Measurements from ENCODE around the gene FAM83D.

The FAM83D gene

GRCh38 chr20:38902601-38903000 is 23.6 kb upstream of the FAM83D start:
- Mint-ChIP-seq H3K4me1 (peaks cover 16% of the 10 kb centered on the region), H3K9me3 (peaks cover 6% of the 10 kb centered on the region), H3K27me3 (no peaks in the 10 kb centered on the region), H3K4me3 (no peak overlapping the region), H3K27ac (ENCODE audit: low read depth) (no peak overlapping the region), H3K36me3 (ENCODE audit: insufficient read depth) (peaks cover 74% of the 10 kb centered on the region)
- DNase-seq (ENCODE audit: low spot score in 2 of 2) (no peak), ATAC-seq (replicated peaks; ENCODE audit: extremely low read depth, poor library complexity, severe bottlenecking) (no peak)

- no peak overlapping the region for H3K4me3 Mint-ChIP-seq
- H3K36me3 Mint-ChIP-seq (ENCODE audit: insufficient read depth): peaks cover 78% of the 10 kb centered on the region
- DNase-seq (ENCODE audit: low spot score in 2 of 2) (no peak), ATAC-seq (replicated peaks; ENCODE audit: extremely low read depth, poor library complexity, severe bottlenecking) (no peak)
- H3K4me1 Mint-ChIP-seq: peaks cover 20% of the 10 kb centered on the region
- H3K9me3 Mint-ChIP-seq: peaks cover 6% of the 10 kb centered on the region
- H3K27ac Mint-ChIP-seq (ENCODE audit: low read depth): peak overlapping the region; percentile 24
- H3K27me3 Mint-ChIP-seq: no peaks in the 10 kb centered on the region
Observed at GRCh38 chr20:38903335-38903734, 22.9 kb upstream of the FAM83D start.

GRCh38 chr20:38905375-38905774 is 20.8 kb upstream of the FAM83D start:
- Mint-ChIP-seq H3K4me1 (peaks cover 26% of the 10 kb centered on the region), H3K36me3 (ENCODE audit: insufficient read depth) (peaks cover 82% of the 10 kb centered on the region), H3K4me3 (no peak overlapping the region), H3K27ac (ENCODE audit: low read depth) (no peak overlapping the region), H3K9me3 (peaks cover 6% of the 10 kb centered on the region), H3K27me3 (no peaks in the 10 kb centered on the region)
- DNase-seq (ENCODE audit: low spot score in 2 of 2) (no peak), ATAC-seq (replicated peaks; ENCODE audit: extremely low read depth, poor library complexity, severe bottlenecking) (no peak)

- DNase-seq (ENCODE audit: low spot score in 2 of 2) (no peak), ATAC-seq (replicated peaks; ENCODE audit: extremely low read depth, poor library complexity, severe bottlenecking) (no peak)
- peak overlapping the region; percentile 79 for H3K27ac Mint-ChIP-seq (ENCODE audit: low read depth)
- peaks cover 21% of the 10 kb centered on the region for H3K4me1 Mint-ChIP-seq
- H3K4me3 Mint-ChIP-seq: no peak overlapping the region
- peaks cover 6% of the 10 kb centered on the region for H3K9me3 Mint-ChIP-seq
- no peaks in the 10 kb centered on the region for H3K27me3 Mint-ChIP-seq
- H3K36me3 Mint-ChIP-seq (ENCODE audit: insufficient read depth): peaks cover 81% of the 10 kb centered on the region
Observed at GRCh38 chr20:38907918-38908677, 18.1 kb upstream of the FAM83D start.

GRCh38 chr20:38915355-38915754 is 10.9 kb upstream of the FAM83D start:
- ATAC-seq (replicated peaks; ENCODE audit: extremely low read depth, poor library complexity, severe bottlenecking) (no peak), DNase-seq (ENCODE audit: low spot score in 2 of 2) (no peak)
- H3K4me3 Mint-ChIP-seq: no peak overlapping the region
- no peak overlapping the region for H3K27ac Mint-ChIP-seq (ENCODE audit: low read depth)
- no peaks in the 10 kb centered on the region for H3K9me3 Mint-ChIP-seq
- no peaks in the 10 kb centered on the region for H3K4me1 Mint-ChIP-seq
- no peaks in the 10 kb centered on the region for H3K27me3 Mint-ChIP-seq
- peaks cover 68% of the 10 kb centered on the region for H3K36me3 Mint-ChIP-seq (ENCODE audit: insufficient read depth)

GRCh38 chr20:38917657-38918056 is 8.6 kb upstream of the FAM83D start:
- peak overlapping the region; percentile 68 for H3K27ac Mint-ChIP-seq (ENCODE audit: low read depth)
- no peaks in the 10 kb centered on the region for H3K27me3 Mint-ChIP-seq
- no peaks in the 10 kb centered on the region for H3K4me1 Mint-ChIP-seq
- H3K4me3 Mint-ChIP-seq: no peak overlapping the region
- no peaks in the 10 kb centered on the region for H3K9me3 Mint-ChIP-seq
- ATAC-seq (replicated peaks; ENCODE audit: extremely low read depth, poor library complexity, severe bottlenecking) (no peak), DNase-seq (ENCODE audit: low spot score in 2 of 2) (no peak)
- peaks cover 50% of the 10 kb centered on the region for H3K36me3 Mint-ChIP-seq (ENCODE audit: insufficient read depth)

- DNase-seq (ENCODE audit: low spot score in 2 of 2) (no peak), ATAC-seq (replicated peaks; ENCODE audit: extremely low read depth, poor library complexity, severe bottlenecking) (no peak)
- Mint-ChIP-seq H3K27ac (ENCODE audit: low read depth) (no peak overlapping the region), H3K4me1 (no peaks in the 10 kb centered on the region), H3K27me3 (no peaks in the 10 kb centered on the region), H3K9me3 (no peaks in the 10 kb centered on the region), H3K4me3 (no peak overlapping the region), H3K36me3 (ENCODE audit: insufficient read depth) (peaks cover 47% of the 10 kb centered on the region)
Observed at GRCh38 chr20:38918172-38918571, 8.0 kb upstream of the FAM83D start.

- DNase-seq (ENCODE audit: low spot score in 2 of 2): no peak
Observed at GRCh38 chr20:38919683-38920082, 6.5 kb upstream of the FAM83D start.

GRCh38 chr20:38920411-38920810 is 5.8 kb upstream of the FAM83D start:
- Mint-ChIP-seq H3K4me1 (peaks cover 7% of the 10 kb centered on the region), H3K27me3 (no peaks in the 10 kb centered on the region), H3K4me3 (no peak overlapping the region), H3K9me3 (no peaks in the 10 kb centered on the region), H3K27ac (ENCODE audit: low read depth) (no peak overlapping the region), H3K36me3 (ENCODE audit: insufficient read depth) (peaks cover 32% of the 10 kb centered on the region)
- no peak for ATAC-seq (replicated peaks; ENCODE audit: extremely low read depth, poor library complexity, severe bottlenecking)
- no peak for DNase-seq (ENCODE audit: low spot score in 2 of 2)

More at GRCh38 chr20:38919683-38920082, 6.5 kb upstream of the FAM83D start:
- ATAC-seq (replicated peaks; ENCODE audit: extremely low read depth, poor library complexity, severe bottlenecking): no peak
- no peaks in the 10 kb centered on the region for H3K27me3 Mint-ChIP-seq
- H3K36me3 Mint-ChIP-seq (ENCODE audit: insufficient read depth): peaks cover 37% of the 10 kb centered on the region
- H3K27ac Mint-ChIP-seq (ENCODE audit: low read depth): no peak overlapping the region
- H3K9me3 Mint-ChIP-seq: no peaks in the 10 kb centered on the region
- no peak overlapping the region for H3K4me3 Mint-ChIP-seq
- no peaks in the 10 kb centered on the region for H3K4me1 Mint-ChIP-seq

- H3K27me3 Mint-ChIP-seq: no peaks in the 10 kb centered on the region
- ATAC-seq (replicated peaks; ENCODE audit: extremely low read depth, poor library complexity, severe bottlenecking): no peak
- H3K4me1 Mint-ChIP-seq: peaks cover 11% of the 10 kb centered on the region
- H3K4me3 Mint-ChIP-seq: no peak overlapping the region
- peaks cover 28% of the 10 kb centered on the region for H3K36me3 Mint-ChIP-seq (ENCODE audit: insufficient read depth)
- no peak for DNase-seq (ENCODE audit: low spot score in 2 of 2)
- no peak overlapping the region for H3K27ac Mint-ChIP-seq (ENCODE audit: low read depth)
- H3K9me3 Mint-ChIP-seq: no peaks in the 10 kb centered on the region
Observed at GRCh38 chr20:38920851-38921250, 5.4 kb upstream of the FAM83D start.

- Mint-ChIP-seq H3K4me3 (peak overlapping the region; percentile 79), H3K27me3 (no peaks in the 10 kb centered on the region), H3K27ac (ENCODE audit: low read depth) (no peak overlapping the region), H3K9me3 (no peaks in the 10 kb centered on the region), H3K4me1 (peaks cover 30% of the 10 kb centered on the region), H3K36me3 (ENCODE audit: insufficient read depth) (peaks cover 8% of the 10 kb centered on the region)
- ATAC-seq (replicated peaks; ENCODE audit: extremely low read depth, poor library complexity, severe bottlenecking) (no peak), DNase-seq (ENCODE audit: low spot score in 2 of 2) (no peak)
Observed at GRCh38 chr20:38924718-38925117, 1.5 kb upstream of the FAM83D start.

GRCh38 chr20:38926934-38927616 is 858 bp downstream of the FAM83D start:
- ATAC-seq (replicated peaks; ENCODE audit: extremely low read depth, poor library complexity, severe bottlenecking): no peak
- DNase-seq (ENCODE audit: low spot score in 2 of 2): no peak
- Mint-ChIP-seq H3K4me3 (peak overlapping the region; percentile 79), H3K4me1 (peaks cover 41% of the 10 kb centered on the region), H3K9me3 (no peaks in the 10 kb centered on the region), H3K36me3 (ENCODE audit: insufficient read depth) (peaks cover 6% of the 10 kb centered on the region), H3K27me3 (no peaks in the 10 kb centered on the region), H3K27ac (ENCODE audit: low read depth) (peak overlapping the region; percentile 29)
